PC-3 (cell line): Measurements from ENCODE around the gene STAT6.

Experiments
- EZH2 ChIP-seq: fragments of 300-600 bp; sonication (generic); IDR thresholded peaks from one replicate; pipeline ENCODE4 v1.6.1; 2017; ENCODE audit warnings: antibody characterized with exemption, mild to moderate bottlenecking, low read length; ENCODE audit not compliant: unreplicated experiment
- TF ChIP-seq, protein P1 (sequence below): fragments of 300-600 bp; sonication (generic); conservative IDR thresholded peaks from 2 replicates; pipeline ENCODE4 v1.5.1; 2017; ENCODE audit warnings: antibody characterized with exemption, low read depth, mild to moderate bottlenecking, low read length

DNA sequence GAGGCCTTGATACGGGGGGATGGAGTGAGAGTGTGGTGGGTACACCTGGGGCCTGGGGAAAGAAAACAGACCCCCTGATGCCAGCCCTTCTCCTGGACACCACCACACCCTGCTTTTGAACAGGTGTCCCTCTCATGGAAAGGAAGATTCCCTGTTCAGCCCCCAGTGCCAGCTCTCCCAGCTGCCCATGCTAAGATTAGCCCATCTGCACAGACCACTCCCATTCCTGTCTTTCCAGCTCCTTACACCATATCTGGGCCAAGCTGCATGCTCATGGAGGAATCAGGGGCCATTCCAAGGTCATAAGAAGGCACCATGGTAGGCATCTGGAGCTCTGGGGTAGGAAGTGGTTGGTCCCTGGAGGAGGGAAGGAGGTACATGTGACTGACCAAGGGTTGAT lies 12.6 kb downstream of the STAT6 start:
- TF ChIP-seq, protein P1, sequence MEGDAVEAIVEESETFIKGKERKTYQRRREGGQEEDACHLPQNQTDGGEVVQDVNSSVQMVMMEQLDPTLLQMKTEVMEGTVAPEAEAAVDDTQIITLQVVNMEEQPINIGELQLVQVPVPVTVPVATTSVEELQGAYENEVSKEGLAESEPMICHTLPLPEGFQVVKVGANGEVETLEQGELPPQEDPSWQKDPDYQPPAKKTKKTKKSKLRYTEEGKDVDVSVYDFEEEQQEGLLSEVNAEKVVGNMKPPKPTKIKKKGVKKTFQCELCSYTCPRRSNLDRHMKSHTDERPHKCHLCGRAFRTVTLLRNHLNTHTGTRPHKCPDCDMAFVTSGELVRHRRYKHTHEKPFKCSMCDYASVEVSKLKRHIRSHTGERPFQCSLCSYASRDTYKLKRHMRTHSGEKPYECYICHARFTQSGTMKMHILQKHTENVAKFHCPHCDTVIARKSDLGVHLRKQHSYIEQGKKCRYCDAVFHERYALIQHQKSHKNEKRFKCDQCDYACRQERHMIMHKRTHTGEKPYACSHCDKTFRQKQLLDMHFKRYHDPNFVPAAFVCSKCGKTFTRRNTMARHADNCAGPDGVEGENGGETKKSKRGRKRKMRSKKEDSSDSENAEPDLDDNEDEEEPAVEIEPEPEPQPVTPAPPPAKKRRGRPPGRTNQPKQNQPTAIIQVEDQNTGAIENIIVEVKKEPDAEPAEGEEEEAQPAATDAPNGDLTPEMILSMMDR = no peak
- no peak for TF ChIP-seq EZH2
